Endometrial microvascular endothelial cells (primary cell): ENCODE data around the gene CAPZB. TPM values are rescaled to one million over a fixed set of nuclear protein-coding genes. Genes with fewer than 3 reads are reported as not detected.

Experiments
- in situ Hi-C: cut with HindIII; loops from 2 replicates; pipeline ENCODE4 v1.10.0; 2017; ENCODE audit warnings: low sequenced_read_pairs, low pct_unique_long_range_greater_than_20kb; ENCODE audit errors: inconsistent ontology term
- total RNA-seq: library from RNA; depleted of rRNA; stranded (reverse); fragments of >200 nt; gene quantifications from one replicate; pipeline ENCODE4 v1.2.3, GENCODE V29; 2015; ENCODE audit errors: inconsistent ontology term

CAPZB gene
- total RNA-seq, 1 donor from 2014 or later: 146 TPM

DNA sequence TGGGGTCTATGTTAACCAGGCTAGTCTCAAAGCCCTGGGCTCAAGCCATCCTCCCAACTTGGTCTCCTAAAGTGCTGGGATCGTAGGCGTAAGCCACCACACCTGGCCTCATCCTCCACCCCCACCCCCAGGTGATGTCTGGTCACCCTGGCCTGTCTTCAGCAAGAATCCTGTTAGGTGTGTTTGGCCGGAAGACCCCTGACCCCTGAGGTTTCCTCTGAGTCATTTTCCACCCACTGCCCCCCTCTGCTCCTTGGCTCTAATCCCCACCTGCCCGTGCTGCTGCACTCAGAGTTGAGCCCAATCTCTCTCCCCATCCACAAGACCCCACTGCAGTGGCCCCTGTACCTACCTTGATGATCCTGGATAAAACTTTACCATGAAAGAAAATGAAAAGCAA lies 148.1 kb downstream of the CAPZB start:
- in situ Hi-C loops: loop anchor here (25.0 kb wide), 1 partner anchor 300 kb away; the partner anchor contains the start of gene NBL1

DNA sequence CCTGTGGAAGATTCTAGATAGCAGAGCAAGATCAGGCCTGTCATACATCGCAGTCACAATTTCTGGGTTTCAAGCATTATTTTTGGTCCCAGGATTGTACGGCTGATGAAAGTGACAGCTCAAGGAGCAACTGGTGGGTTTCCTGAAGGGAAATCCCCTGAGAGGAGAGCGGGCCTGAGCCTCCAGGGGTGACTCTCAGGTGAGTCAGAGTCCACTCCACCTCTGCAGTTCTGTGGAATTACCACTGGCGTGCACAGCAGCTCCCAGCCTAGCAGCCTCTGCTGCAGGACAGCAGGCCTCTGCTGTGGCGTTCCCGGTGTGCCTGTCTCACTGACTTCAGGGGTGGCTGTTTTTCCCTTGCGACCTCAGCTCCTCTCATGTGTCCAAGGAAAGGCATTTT lies 148.8 kb downstream of the CAPZB start:
- in situ Hi-C loops: loop anchor here (25.0 kb wide), 1 partner anchor 301 kb away; the partner anchor contains the start of gene NBL1

DNA sequence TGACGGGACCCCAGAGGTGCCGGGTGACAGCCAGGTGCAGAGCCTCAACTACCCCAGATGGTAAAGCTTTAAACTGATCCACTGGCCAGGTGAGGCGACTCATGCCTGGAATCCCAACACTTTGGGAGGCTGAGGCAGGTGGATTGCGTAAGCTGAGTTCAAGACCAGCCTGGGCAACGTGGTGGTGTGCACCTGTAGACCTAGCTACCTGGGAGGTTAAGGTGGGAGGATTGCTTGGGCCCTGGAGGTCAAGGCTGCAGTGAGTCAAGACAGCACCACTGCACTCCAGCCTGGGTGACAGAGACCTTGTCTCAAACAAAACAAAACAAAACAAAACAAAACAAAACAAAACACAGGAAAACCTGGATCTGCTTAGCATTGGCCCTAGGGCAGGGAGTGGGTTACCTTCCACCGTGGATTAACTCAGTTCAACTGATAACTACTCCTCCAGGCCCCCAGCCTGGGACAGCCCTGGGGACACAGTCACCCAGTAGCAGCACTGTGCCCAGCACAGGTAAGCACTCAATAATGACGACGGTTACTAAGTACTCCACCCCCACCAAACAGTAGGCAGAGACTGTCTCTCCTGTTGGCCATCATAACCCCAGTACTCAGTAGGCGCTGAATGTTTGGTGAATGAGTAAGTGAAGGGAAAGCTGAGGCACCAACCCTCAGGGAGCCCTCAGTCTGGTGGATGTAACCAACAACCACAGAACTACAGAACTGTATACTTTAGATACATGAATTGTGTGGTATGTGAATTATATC lies 151.6 kb downstream of the CAPZB start:
- in situ Hi-C loops: loop anchor here (25.0 kb wide), 1 partner anchor 304 kb away; the partner anchor contains the start of gene NBL1

DNA sequence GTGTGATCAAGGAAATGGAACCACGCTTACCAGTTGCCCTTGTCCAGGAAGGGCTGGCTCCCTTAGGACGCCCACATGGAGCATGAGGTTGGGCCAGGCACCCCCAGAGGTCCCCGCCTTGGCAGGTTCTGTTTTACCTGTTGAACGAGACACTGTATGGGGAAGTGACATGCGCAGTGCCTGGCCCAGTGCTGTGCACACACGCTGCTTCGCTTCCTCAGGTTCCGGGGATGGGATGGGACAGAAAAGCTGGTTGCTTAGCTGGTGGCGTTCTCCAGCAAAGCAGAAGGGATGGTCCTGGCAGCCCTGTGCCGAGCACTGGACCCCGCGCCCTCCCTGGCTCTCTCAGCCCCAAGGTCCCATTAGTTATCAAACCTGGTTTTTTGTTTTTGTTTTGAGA lies 152.5 kb downstream of the CAPZB start:
- in situ Hi-C loops: loop anchor here (25.0 kb wide), 1 partner anchor 304 kb away; the partner anchor contains the start of gene NBL1

DNA sequence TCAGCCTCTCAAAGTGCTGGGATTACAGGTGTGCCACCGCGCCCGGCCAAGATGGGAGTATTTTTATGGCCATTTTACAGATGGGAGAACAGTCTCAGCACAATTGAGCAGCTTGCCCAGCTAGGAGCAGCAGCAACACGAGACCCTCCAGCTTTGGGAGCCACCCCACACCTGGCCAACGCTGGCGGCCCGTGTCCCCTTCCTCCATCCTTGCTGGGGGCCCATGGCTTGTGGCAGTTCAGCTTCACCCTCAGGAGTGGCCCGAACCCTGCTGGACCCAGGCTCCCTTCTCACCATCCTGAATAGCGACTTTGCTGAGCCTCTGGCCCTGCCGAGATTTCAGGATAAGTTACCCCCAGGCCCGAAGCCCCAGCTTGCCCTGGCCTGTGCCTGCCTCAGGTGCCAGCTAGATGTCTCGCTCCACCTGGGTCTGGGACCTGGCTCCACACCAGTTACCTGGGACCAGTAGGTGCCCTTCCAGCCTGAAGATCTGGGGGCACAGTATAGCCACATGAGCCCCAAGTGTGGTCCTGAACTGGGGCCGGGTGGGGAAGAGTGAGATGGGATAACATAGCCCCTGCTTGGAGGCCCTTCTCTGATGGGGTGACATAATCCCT lies 154.0 kb downstream of the CAPZB start:
- in situ Hi-C loops: loop anchor here (25.0 kb wide), 1 partner anchor 306 kb away; the partner anchor contains the start of gene NBL1

DNA sequence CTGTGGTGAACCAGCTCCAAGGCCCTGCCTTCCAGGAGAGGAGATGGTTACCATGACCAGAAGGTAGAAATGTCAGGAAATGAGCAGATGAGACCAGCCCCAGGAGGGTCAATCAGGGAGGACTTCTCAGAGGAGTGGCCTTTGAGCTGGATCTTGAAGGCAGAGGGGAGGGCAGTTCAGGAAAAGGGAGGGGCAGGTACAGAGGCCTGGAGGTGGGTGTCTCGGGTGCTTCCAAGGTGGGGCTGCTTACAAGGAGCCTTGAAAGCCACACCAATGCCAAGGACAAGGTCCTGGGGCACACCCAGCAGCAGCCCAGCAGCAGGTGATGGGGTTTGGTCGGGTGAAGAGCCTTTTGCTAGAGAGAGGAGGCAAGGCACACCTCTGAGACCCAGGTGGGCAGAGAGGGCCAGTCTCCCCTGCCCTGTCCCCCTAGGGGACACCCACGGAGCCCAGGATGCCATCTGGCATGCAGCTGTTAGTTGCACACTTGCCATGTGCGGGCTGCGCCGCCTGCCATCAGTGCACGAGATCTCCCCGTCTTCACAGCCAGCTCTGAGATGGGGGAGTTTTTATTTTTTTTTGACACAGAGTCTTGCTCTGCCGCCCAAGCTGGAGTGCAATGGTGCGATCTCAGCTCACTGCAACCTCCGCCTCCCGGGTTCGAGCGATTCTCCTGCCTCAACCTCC lies 154.7 kb downstream of the CAPZB start:
- in situ Hi-C loops: loop anchor here (25.0 kb wide), 1 partner anchor 307 kb away; the partner anchor contains the start of gene NBL1

DNA sequence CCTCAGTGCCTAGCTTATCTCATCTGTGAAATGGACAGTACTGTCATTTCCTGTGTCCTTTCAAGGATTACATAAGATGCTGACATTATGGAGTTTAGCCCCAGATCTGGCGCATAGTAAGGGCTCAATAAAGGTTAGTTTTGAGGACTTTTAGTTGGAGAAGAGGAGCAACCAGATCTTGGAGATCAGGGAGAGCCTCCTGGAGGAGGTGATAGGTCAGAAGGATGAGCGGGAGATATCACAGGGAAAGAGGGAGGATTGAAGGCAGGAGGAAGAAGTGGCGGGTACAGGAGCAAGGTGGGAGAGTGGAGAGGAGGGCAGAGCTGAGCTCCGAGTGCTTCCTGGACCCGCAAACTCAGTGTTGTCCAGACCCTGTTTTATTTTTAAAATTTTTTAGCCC lies 155.7 kb downstream of the CAPZB start:
- in situ Hi-C loops: loop anchor here (25.0 kb wide), 1 partner anchor 308 kb away; the partner anchor contains the start of gene NBL1

DNA sequence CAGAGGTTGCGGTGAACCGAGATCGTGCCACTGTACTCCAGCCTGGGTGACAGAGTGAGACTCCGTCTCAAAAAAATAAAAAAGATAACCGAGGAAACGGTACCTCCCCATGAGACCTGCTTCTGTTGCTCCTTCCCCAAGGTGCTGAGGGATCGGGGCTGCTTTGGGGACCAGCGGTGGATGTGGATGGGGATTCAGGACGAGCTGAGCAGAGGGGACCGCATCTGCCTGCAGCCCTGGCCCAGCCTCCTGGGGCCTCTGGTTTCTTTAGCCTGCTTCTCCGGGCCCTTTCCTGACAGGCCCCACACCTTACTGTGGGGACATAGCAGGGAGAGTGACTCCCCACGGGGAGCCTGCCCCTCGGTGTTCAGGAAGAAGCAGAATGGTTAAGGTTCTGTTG lies 156.2 kb downstream of the CAPZB start:
- in situ Hi-C loops: loop anchor here (25.0 kb wide), 1 partner anchor 308 kb away; the partner anchor contains the start of gene NBL1

DNA sequence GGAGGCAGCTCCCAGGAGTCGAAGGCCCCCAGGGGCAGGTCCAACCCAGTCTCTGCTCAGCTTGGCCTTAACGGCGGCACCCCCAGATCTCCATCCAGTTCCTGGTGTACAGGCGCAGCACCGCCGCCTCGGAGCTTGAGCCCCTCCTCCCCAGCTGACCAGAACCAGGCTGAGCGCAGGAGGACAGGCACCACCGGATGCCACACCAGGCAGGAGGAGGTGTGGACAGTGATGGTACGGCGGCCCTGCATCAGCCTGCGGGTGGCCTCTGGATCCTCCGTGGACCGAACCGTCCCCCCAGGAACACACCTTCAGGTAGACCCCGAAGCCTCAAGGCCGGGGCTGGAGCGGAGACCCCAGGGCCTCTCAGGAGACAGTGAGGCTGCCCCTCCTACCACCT lies 156.9 kb downstream of the CAPZB start:
- in situ Hi-C loops: loop anchor here (25.0 kb wide), 1 partner anchor 309 kb away; the partner anchor contains the start of gene NBL1

DNA sequence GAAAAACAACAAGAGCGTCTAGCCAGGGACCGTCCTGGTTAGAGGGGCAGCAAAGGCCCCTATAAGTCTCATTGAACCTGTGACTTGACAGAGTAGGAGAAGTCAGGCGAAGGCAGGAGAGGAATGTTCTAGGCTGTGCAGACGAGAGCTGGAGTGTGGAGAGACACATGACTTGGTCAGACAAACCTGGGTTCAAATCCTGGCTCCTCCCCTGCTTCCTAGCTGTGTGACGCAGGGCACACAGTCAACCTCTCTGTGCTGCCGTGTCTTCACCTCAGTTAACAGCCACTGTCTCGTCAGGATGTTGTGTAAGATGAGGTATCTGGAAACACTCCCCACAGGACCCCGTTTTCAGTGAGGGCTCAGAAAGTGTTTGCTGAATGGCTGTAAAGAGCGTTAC lies 157.6 kb downstream of the CAPZB start:
- in situ Hi-C loops: loop anchor here (25.0 kb wide), 1 partner anchor 310 kb away; the partner anchor contains the start of gene NBL1

DNA sequence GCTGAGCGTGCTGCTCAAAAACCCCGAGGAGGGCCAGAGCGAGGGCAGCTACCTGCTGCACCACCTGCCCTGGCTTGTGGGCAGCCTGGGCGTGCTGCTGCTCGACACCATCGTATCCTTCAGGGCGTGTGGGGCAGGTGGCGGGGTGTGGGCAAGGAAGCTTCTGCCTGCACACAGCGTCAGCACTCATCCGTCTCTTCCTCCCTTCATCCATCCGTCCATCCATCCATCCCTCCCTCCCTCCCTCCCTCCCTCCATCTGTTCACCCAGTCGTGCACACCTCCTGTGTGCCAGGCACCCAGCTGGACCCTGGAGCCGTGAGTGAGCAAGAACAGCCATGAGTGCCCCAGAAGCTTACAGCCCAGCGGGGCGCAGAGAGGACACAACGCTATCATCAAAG lies 158.0 kb downstream of the CAPZB start:
- in situ Hi-C loops: loop anchor here (25.0 kb wide), 1 partner anchor 310 kb away; the partner anchor contains the start of gene NBL1

DNA sequence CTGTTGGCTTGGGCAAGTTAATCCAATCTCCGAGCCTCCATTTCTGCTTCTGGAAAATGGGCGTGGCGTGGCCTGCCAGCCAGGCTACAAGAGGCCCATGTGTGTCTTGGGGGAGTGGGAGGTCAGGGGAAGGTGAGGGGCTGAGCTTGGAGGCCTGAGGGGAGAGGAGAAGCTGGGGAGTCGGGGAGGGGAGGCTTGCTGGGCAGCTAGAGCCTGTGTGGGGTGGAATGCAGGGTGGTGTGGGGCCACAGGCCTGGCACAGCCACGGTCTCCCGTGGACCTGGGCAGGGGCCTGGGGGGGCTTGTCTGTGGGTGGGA lies 158.6 kb downstream of the CAPZB start:
- in situ Hi-C loops: loop anchor here (25.0 kb wide), 1 partner anchor 311 kb away; the partner anchor contains the start of gene NBL1

DNA sequence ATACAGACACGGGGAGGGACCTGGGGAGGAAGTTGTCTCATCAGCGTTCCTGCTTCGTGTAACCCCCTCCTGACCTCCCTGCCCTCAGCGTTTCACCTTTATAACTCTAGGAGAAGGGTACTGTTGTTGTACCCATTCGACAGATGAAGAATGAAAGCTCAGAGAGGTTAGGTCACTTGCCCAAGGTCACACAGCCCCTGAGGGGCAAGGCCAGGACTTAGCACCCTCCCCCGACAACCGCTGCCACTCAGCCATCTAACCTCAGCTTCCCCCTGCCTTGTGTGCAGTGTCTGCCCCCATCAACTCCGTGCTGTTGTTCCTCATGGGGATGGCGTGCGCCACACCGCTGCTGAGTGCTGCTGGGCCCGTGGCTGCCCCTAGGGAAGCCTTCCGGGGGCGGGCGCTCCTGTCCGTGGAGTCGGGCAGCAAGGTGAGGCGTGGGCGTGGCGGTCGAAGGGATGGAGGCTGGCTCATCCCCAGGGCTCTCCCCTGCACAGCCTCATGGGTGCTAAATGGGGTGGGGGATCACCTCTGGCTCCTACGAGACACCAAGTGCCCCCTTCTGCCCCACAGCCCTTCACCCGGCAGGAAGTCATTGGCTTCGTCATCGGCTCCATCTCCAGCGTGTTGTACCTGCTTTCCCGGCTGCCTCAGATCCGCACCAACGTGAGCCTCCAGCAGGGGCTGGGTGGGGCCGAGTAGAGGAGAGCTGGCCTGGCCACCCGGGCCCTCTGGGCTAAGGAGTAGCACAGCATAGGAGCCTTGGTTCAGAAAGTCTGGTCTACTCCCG lies 159.2 kb downstream of the CAPZB start:
- in situ Hi-C loops: loop anchor here (25.0 kb wide), 1 partner anchor 311 kb away; the partner anchor contains the start of gene NBL1

DNA sequence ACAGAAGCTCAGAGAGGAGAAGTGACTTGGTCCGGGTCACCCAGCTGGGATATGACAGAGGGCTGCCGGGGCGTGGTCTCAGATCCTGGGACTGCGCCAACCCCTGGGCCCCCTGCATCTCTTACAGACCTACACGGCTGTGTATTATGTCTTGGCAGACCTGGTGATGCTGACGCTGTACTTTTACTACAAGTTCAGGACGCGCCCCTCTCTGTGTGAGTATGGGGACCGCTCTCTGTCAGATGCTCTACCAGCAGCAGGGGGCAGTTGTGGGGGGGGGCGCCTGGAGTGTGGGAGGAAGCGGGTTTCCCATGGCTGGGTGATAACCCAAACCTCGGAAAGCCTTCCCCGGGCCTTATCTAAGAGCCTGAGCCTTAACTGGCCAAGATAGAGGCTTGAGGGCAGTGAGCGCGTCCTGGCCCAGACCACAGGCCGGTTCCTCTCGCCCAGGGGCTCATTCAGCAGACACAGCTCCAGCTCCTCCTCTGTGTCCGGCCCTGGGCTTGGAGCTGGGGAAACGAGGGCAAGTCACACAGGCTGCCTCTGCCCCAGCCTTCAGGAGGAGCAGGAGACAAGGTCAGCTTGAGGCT lies 159.9 kb downstream of the CAPZB start:
- in situ Hi-C loops: loop anchor here (25.0 kb wide), 1 partner anchor 312 kb away; the partner anchor contains the start of gene NBL1

DNA sequence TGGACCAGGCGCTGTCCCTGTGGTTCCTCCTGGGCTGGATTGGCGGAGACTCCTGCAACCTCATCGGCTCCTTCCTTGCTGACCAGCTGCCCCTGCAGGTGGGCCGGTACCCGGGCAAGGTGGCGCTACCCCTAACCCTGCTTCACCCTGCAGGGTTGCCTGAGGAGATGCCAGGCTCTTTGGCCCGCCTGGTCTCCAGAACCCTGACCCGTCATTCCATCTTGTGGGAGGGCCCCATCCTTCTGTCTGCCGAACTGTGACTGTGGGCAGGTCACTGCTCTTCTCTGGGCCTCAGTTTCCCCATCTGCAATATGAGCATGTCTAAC lies 160.7 kb downstream of the CAPZB start:
- in situ Hi-C loops: no loop called here

DNA sequence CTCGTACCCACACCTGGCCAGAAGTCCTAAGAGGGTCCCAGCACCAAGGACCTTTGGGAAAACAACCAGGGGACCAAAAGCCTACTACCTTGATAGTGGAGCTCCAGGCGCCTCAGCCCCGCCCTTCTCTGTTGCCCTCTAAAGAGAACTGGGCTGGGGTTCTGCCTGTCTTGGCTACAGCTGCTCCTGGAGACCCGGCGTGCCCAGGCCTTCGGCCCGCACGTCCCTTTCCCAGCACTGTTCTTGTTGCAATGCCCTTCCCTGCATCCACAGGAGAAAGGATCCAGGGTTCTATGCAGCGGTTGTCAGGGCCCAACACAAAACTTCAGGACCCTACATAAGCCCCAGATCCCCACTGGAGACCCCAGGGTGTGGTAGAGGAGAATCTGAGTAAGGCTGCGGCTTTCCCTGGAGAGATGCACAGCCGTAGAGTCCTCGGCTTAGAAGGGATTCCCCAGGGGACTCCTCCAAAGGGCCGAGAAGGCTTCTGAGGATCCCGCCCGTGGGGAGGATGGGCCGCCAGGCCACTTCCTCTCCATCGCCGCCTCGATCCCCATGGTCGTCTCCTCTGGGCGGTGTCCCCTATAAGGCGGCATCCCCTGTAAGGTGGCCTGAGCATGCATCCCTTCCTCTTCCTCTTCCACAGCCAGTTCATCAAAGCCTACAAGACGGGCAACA lies 161.2 kb downstream of the CAPZB start:
- in situ Hi-C loops: no loop called here

DNA sequence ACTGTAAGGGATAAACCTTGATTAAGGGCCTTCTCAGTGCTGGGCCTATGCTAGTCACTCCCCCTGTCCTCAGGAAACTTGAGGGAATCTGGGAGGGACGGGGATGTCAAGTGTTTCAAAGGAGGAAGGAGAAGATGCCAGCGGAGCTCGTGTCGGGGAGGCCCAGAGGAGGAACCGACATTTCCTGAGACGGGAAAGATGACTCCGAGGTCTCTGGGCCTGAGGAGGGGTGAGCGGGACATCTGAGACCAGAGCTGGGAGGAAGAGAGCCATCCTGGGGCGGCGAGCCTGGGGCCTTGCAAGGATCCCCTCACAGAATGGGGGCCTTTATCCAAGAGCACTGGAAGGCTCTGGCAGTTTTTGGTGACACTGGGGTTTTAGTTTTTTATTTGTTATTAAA lies 162.9 kb downstream of the CAPZB start:
- in situ Hi-C loops: no loop called here

DNA sequence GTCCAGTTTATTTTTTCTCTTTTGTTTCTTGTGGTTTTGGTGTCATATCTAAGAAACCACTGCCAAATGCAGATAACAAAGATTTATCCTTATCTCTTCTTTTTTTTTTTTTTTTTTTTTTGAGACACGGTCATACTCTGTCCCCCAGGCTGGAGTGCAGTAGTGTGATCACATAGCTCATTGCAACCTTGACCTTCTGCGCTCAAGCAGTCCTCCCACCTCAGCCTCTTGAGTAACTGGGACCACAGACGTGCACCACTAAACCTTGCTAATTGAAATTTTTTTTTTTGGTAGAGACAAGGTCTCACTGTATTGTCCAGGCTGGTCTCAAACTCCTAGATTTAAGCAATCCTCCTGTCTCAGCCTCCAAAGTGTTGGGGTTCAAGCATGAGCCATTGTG lies 164.3 kb downstream of the CAPZB start:
- in situ Hi-C loops: no loop called here
